ENCODE measurements around the gene RAD51B. TPM values are rescaled to one million over a fixed set of nuclear protein-coding genes. Genes with fewer than 3 reads are reported as not detected.

The RAD51B gene
- total RNA-seq, 1 experiment from 2014 or later, result 29.9 TPM

DNA sequence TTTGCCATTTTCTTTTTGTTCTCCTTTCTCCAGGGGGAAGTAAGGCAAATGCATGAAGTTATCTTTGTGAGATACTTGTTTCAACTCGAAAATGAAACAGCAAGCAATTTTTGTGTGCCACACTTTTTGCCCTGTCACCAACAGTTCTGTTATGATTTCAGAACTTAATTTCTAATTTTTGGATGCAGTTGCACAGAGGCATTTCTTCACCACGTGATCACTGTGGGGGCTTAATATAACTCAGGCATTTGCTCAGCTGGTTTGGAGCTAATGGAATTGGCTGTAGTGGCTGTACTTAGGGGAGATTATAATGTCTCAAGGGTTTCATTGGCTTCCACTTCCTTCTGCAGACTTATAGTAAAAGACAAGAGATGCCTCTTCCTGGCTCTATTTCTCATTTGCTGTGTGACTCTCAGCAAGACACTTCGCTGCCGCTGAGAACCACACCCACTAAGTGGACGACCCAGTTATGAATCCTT is 452.4 kb downstream of the RAD51B start:
- H3K27ac ChIP-seq, result no peak overlapping the region
- no peaks in the 10 kb centered on the region for H3K36me3 ChIP-seq (ENCODE audit: low read depth)
- POLR2A ChIA-PET (ENCODE audit: unreplicated experiment), result no interaction called here
- no peak for DNase-seq
- no peaks in the 10 kb centered on the region for H4K20me1 ChIP-seq (ENCODE audit: insufficient read depth)
- BruUV-seq (replicated peaks), result no TSS peak
- CTCF ChIA-PET, result no interaction called here
- H3K79me2 ChIP-seq (ENCODE audit: low read depth), result no peaks in the 10 kb centered on the region
- H3F3A ChIP-seq (ENCODE audit: insufficient read depth, low read depth), result no peaks in the 10 kb centered on the region; the same call in 1 of the 2 replicates
- H3K4me2 ChIP-seq, result no peak overlapping the region
- no peaks in the 10 kb centered on the region for H3K9me3 ChIP-seq (ENCODE audit: insufficient read depth, low read depth)
- intact Hi-C loops (cut with micrococcal nuclease; ENCODE audit: unreplicated experiment), result no loop called here
- H3K27me3 ChIP-seq (ENCODE audit: insufficient read depth, low read depth), result no peaks in the 10 kb centered on the region
- no peak overlapping the region for H2AFZ ChIP-seq
- no peaks in the 10 kb centered on the region; the same call in 1 of the 2 replicates for H3K9me2 ChIP-seq (ENCODE audit: insufficient read depth)
- no peak for TF ChIP-seq CTCF (conservative IDR thresholded peaks at IDR 0.05)
- no peak for TF ChIP-seq EZH2 (IDR thresholded peaks at IDR 0.05; ENCODE audit: low read depth)
- H3K4me3 ChIP-seq, result no peak overlapping the region
- no peaks in the 10 kb centered on the region for H3K4me1 ChIP-seq (replicated peaks; ENCODE audit: insufficient read depth)

DNA sequence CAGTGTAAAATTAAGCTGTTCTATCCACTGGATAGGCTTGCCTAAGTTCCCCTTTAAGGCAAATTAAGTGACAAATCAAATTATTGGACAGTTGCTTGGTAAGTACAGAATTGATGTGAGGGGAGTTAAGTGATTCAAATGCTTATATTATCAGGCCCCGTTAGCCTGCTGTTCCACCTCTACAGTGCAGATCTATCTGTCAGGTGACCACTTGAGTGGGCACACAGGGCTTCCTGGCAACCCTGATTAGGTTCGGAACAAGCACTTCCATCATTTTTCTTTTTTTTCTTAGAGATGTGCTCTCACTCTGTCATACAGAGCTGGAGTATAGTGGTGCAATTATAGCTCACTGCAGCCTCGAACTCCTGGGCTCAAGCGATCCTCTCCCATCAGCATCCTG is 453.8 kb downstream of the RAD51B start:
- H3K9me2 ChIP-seq (ENCODE audit: insufficient read depth), result no peaks in the 10 kb centered on the region; the same call in 1 of the 2 replicates
- no peaks in the 10 kb centered on the region for H3K9me3 ChIP-seq (ENCODE audit: insufficient read depth, low read depth)
- no peaks in the 10 kb centered on the region for H3K36me3 ChIP-seq (ENCODE audit: low read depth)
- no peaks in the 10 kb centered on the region for H4K20me1 ChIP-seq (ENCODE audit: insufficient read depth)
- TF ChIP-seq CTCF (conservative IDR thresholded peaks at IDR 0.05) (no peak), EZH2 (IDR thresholded peaks at IDR 0.05; ENCODE audit: low read depth) (no peak)
- no peak overlapping the region for H3K27ac ChIP-seq
- no peak for DNase-seq
- no peak overlapping the region for H3K4me2 ChIP-seq
- ChIA-PET CTCF (no interaction called here), POLR2A (ENCODE audit: unreplicated experiment) (no interaction called here)
- peaks cover 5% of the 10 kb centered on the region; the same call in 1 of the 2 replicates for H3F3A ChIP-seq (ENCODE audit: insufficient read depth, low read depth)
- BruUV-seq (replicated peaks), result no TSS peak
- H3K4me1 ChIP-seq (replicated peaks; ENCODE audit: insufficient read depth), result peaks cover 5% of the 10 kb centered on the region
- no peak overlapping the region for H3K4me3 ChIP-seq
- no peaks in the 10 kb centered on the region for H3K27me3 ChIP-seq (ENCODE audit: insufficient read depth, low read depth)
- H2AFZ ChIP-seq, result no peak overlapping the region
- H3K79me2 ChIP-seq (ENCODE audit: low read depth), result no peaks in the 10 kb centered on the region
- intact Hi-C loops (cut with micrococcal nuclease; ENCODE audit: unreplicated experiment), result no loop called here

DNA sequence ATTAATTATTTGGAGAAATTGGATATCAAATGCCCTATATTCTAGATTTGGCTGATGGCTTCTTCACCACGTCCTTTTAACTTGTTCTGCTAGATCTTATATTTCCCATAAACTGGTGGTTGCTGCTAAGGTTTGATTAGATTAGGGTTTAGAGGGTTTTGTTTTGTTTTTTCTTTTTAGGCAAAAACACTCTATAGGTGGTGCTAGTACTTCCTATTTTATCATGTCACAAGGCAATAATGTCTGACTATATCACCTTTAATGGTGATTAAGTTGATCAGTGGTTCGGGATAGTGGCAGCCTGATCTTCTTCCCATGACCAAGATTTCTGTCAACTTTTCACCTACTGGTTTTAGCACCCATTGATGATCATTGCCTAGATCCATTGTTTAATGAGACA is 455.1 kb downstream of the RAD51B start:
- CTCF ChIA-PET, result no interaction called here

More for the DNA sequence above, 455.1 kb downstream of the RAD51B start:
- Histone ChIP-seq H4K20me1 (ENCODE audit: insufficient read depth) (no peaks in the 10 kb centered on the region), H3K27me3 (ENCODE audit: insufficient read depth, low read depth) (no peaks in the 10 kb centered on the region), H3K36me3 (ENCODE audit: low read depth) (no peaks in the 10 kb centered on the region), H3K9me2 (ENCODE audit: insufficient read depth) (no peaks in the 10 kb centered on the region; the same call in 1 of the 2 replicates), H3K4me2 (no peak overlapping the region), H3K27ac (no peak overlapping the region), H3K4me1 (replicated peaks; ENCODE audit: insufficient read depth) (peaks cover 16% of the 10 kb centered on the region), H3K4me3 (no peak overlapping the region), H3F3A (ENCODE audit: insufficient read depth, low read depth) (peaks cover 6% of the 10 kb centered on the region; the same call in 1 of the 2 replicates), H3K79me2 (ENCODE audit: low read depth) (no peaks in the 10 kb centered on the region), H2AFZ (no peak overlapping the region), H3K9me3 (ENCODE audit: insufficient read depth, low read depth) (no peaks in the 10 kb centered on the region)
- no TSS peak for BruUV-seq (replicated peaks)
- DNase-seq, result no peak
- TF ChIP-seq EZH2 (IDR thresholded peaks at IDR 0.05; ENCODE audit: low read depth) (no peak), CTCF (conservative IDR thresholded peaks at IDR 0.05) (no peak)
- intact Hi-C loops (cut with micrococcal nuclease; ENCODE audit: unreplicated experiment), result no loop called here
- POLR2A ChIA-PET (ENCODE audit: unreplicated experiment), result no interaction called here
